GM23248 (cell line): ENCODE data around the gene RAMAC. TPM values are rescaled to one million over a fixed set of nuclear protein-coding genes. Genes with fewer than 3 reads are reported as not detected.
"Not testable (repeated sequence)": the region's sequence is repeated elsewhere in the genome, so short reads cannot be mapped to it uniquely, and the experiment has no call there.

Experiments used
- DNase-seq: peaks from one replicate; pipeline ENCODE4 v3.0.0-alpha.2; 2015
- H2AFZ ChIP-seq: fragments of 200-600 bp; sonication (generic); 2 replicates; pipeline ENCODE4 v1.6.1; 2016; ENCODE audit warnings: antibody characterized with exemption
- H3F3A ChIP-seq: fragments of 200-600 bp; sonication (generic); 2 replicates; pipeline ENCODE4 v1.6.1; 2016; ENCODE audit warnings: mild to moderate bottlenecking, antibody characterized with exemption, mixed run types; ENCODE audit not compliant: insufficient read depth
- H3K27ac ChIP-seq: fragments of 200-600 bp; sonication (generic); 2 replicates; pipeline ENCODE4 v1.5.1; 2016; ENCODE audit warnings: mild to moderate bottlenecking
- H3K27me3 ChIP-seq: fragments of 200-600 bp; sonication (generic); replicated peaks from 2 replicates; pipeline ENCODE4 v1.6.1; 2016; ENCODE audit warnings: mild to moderate bottlenecking; ENCODE audit not compliant: insufficient read depth
- H3K36me3 ChIP-seq: fragments of 200-600 bp; sonication (generic); 2 replicates; pipeline ENCODE4 v1.6.1; 2016; ENCODE audit warnings: low read depth, mild to moderate bottlenecking
- H3K4me1 ChIP-seq: fragments of 200-600 bp; sonication (generic); 2 replicates; pipeline ENCODE4 v1.6.1; 2016; ENCODE audit warnings: mild to moderate bottlenecking; ENCODE audit not compliant: insufficient read depth
- H3K4me2 ChIP-seq: fragments of 200-600 bp; sonication (generic); one replicate; pipeline ENCODE4 v1.6.1; 2016; ENCODE audit warnings: mild to moderate bottlenecking; ENCODE audit not compliant: unreplicated experiment
- H3K4me3 ChIP-seq: fragments of 200-600 bp; sonication (generic); 2 replicates; pipeline ENCODE4 v1.5.1; 2016; ENCODE audit warnings: mild to moderate bottlenecking
- H3K79me2 ChIP-seq: fragments of 200-600 bp; sonication (generic); 2 replicates; pipeline ENCODE4 v1.6.1; 2016; ENCODE audit warnings: mild to moderate bottlenecking; ENCODE audit not compliant: insufficient read depth
- H3K9ac ChIP-seq: fragments of 200-600 bp; sonication (generic); 2 replicates; pipeline ENCODE4 v1.6.1; 2016; ENCODE audit warnings: mild to moderate bottlenecking
- H3K9me2 ChIP-seq: fragments of 200-600 bp; sonication (generic); 2 replicates; pipeline ENCODE4 v1.6.1; 2016; ENCODE audit warnings: mixed run types, mild to moderate bottlenecking, moderate library complexity; ENCODE audit not compliant: insufficient read depth
- H3K9me3 ChIP-seq: fragments of 200-600 bp; sonication (generic); one replicate; pipeline ENCODE4 v1.6.1; 2017; ENCODE audit warnings: low read depth
- H4K20me1 ChIP-seq: fragments of 200-600 bp; sonication (generic); 2 replicates; pipeline ENCODE4 v1.6.0; 2016; ENCODE audit not compliant: insufficient read depth
- EZH2 ChIP-seq: fragments of 200-600 bp; sonication (generic); IDR thresholded peaks from 2 replicates; pipeline ENCODE4 v1.6.1; 2018; ENCODE audit warnings: antibody characterized with exemption, mild to moderate bottlenecking; ENCODE audit not compliant: insufficient read depth, poor library complexity, severe bottlenecking
- EZH2phosphoT487 ChIP-seq: fragments of 200-600 bp; sonication (generic); IDR thresholded peaks from 2 replicates; pipeline ENCODE4 v1.6.1; 2018; ENCODE audit warnings: antibody characterized with exemption, moderate library complexity, mild to moderate bottlenecking, low read depth; ENCODE audit not compliant: insufficient read depth
- WGBS, 2 experiments: methylation state at CpG; one replicate each; pipeline ENCODE4 v1.1.6; 2015 to 2017; ENCODE audit warnings: low lambda C conversion rate in 2 of 2, low coverage in 1 of 2; ENCODE audit errors: missing lambda C conversion rate in 2 of 2; 5-methylcytosine and 5-hydroxymethylcytosine counted together
- in situ Hi-C: fragments of 300-500 bp; cut with MboI; formaldehyde crosslinking; loops from 2 replicates; pipeline ENCODE4 v1.15.0; 2020
- polyA plus RNA-seq: library from polyadenylated mRNA; unstranded; fragments of >200 nt; fragmentation: Nextera tagmentation; extraction: Ambion mirVana; gene quantifications from 2 replicates; pipeline ENCODE4 v1.2.1, GENCODE V29; 2016
- total RNA-seq: library from RNA; depleted of rRNA; stranded (reverse); fragments of >200 nt; shearing (Covaris generic); gene quantifications from 2 replicates; pipeline ENCODE4 v1.2.3, GENCODE V29; 2014

Gene RAMAC
- total and polyA plus RNA-seq, 2 experiments from 2014 or later: 23.9 to 40.2 TPM

DNA sequence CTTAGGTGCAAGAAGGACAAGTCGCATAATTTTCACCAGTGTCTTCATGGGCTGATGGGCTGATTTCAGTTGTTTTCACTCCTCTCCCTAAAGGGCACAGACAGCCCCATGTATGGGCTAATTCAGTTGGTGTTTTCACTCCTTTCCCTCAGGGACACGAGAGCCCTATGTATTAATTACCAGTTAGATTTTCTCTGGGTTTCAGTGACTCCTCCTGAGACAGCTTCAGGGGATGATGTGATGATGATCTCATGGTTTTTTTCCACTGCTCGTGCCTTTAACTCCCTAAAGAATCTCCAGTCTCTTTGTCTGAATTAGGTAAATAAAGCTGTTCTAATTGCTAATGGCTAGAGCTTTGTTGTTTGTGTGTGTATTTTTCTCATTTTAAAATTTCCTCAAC, 9.9 kb downstream of the RAMAC start:
- TF ChIP-seq EZH2phosphoT487 (no peak), EZH2 (no peak)
- no peaks in the 10 kb centered on the region for H3K27me3 ChIP-seq
- H3K9me3 ChIP-seq: no peaks in the 10 kb centered on the region
- no peak overlapping the region for H3K9ac ChIP-seq
- 0 out of 2 replicates have a peak, but pooled peaks cover under 1% of the 10 kb centered on the region for H3K36me3 ChIP-seq
- peak; percentile 49 for DNase-seq
- H3K9me2 ChIP-seq: no peaks in the 10 kb centered on the region
- no peaks in the 10 kb centered on the region for H4K20me1 ChIP-seq
- in situ Hi-C loops: no loop called here
- H3K79me2 ChIP-seq: no peaks in the 10 kb centered on the region
- H3K4me3 ChIP-seq: no peak overlapping the region
- no peak overlapping the region for H2AFZ ChIP-seq
- H3K4me2 ChIP-seq: no peak overlapping the region
- no peak overlapping the region for H3K27ac ChIP-seq
- WGBS, 2 experiments: 49 to 59% methylated on average over 3 of the region's 3 CpGs
- H3K4me1 ChIP-seq: 0 out of 2 replicates have a peak, but pooled peaks cover 3% of the 10 kb centered on the region
- 0 out of 2 replicates have a peak, but pooled peaks cover 3% of the 10 kb centered on the region for H3F3A ChIP-seq

DNA sequence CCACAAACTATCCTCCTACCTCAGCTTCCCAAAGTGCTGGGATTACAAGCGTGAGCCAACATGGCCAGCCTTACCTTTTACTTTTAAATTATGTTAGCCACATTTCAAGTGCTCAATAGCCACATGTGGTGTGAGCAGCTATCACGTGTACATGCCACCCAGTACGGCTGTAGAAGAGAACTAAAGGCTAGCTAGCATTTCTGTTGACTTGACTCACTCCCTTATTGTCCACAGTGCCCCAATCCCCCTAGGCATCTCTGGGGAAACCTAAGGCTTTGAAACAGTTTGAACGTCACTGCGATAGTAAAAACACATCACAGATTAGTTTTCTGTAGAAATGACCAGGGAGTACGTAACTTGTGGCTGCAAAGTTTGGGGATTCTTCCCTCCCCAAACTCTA, 13.4 kb downstream of the RAMAC start:
- H3K27me3 ChIP-seq: no peaks in the 10 kb centered on the region
- no peaks in the 10 kb centered on the region for H4K20me1 ChIP-seq
- in situ Hi-C loops: no loop called here
- DNase-seq: peak; percentile 43
- H3K4me1 ChIP-seq: 0 out of 2 replicates have a peak, but pooled peaks cover 3% of the 10 kb centered on the region
- no peak overlapping the region for H3K4me3 ChIP-seq
- peak overlapping the region; percentile 65; the same call in 1 of the 2 replicates for H3K9ac ChIP-seq
- no peak overlapping the region for H3K4me2 ChIP-seq
- 68 to 69% methylated on average over 6 of the region's 6 CpGs for WGBS, 2 experiments
- H3K27ac ChIP-seq: no peak overlapping the region
- no peaks in the 10 kb centered on the region for H3K79me2 ChIP-seq
- TF ChIP-seq EZH2phosphoT487 (no peak), EZH2 (no peak)
- H3K9me2 ChIP-seq: no peaks in the 10 kb centered on the region
- H3K9me3 ChIP-seq: no peaks in the 10 kb centered on the region
- peaks cover under 1% of the 10 kb centered on the region; the same call in 1 of the 2 replicates for H3K36me3 ChIP-seq
- H3F3A ChIP-seq: peaks cover 15% of the 10 kb centered on the region; the same call in 1 of the 2 replicates
- no peak overlapping the region for H2AFZ ChIP-seq

DNA sequence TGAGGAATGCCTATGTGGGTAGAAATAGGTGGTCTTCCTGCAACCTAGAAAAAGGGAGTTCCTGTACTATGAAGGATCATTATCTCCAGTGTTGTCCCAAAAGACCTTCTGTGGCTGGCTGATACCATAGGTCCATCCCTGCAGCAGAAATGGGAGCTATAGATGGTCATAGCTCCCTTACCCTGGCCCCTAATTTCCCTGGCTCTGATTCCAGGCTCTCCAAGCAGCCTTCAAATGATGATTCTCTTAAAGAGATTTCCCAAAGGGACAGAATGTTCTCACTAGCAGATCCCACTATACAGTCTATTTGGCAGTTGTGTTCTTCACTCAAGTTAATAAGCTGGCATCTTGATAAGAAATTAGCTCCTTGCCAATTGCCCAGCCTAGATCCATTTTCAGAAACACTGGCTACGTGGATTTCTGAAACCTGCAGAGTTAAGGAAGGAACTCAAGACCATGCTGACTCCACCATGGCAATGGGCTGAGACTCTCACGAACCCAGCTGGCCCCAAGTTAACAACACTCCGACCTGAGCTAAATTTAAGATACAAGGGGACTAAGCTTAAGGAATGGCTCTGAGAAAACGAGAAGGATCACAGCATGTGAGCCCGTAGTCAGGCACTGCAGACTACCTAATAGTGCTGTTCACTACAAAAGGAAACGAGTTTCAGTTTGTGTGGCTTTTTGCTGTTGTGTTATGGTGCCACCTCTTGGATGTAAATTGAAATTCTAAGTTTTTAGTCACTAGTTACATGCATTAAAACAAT, 14.1 kb downstream of the RAMAC start:
- Histone ChIP-seq H3F3A (peaks cover 19% of the 10 kb centered on the region; the same call in 1 of the 2 replicates), H3K4me3 (peak overlapping the region; percentile 70), H3K27me3 (no peaks in the 10 kb centered on the region), H2AFZ (peak overlapping the region; percentile 66), H3K9me2 (no peaks in the 10 kb centered on the region), H3K36me3 (peaks cover 8% of the 10 kb centered on the region), H3K4me2 (peak overlapping the region; percentile 85), H4K20me1 (no peaks in the 10 kb centered on the region), H3K9me3 (no peaks in the 10 kb centered on the region), H3K4me1 (0 out of 2 replicates have a peak, but pooled peaks cover 3% of the 10 kb centered on the region), H3K9ac (peak overlapping the region; percentile 65), H3K27ac (no peak overlapping the region), H3K79me2 (no peaks in the 10 kb centered on the region)
- no peak for TF ChIP-seq EZH2phosphoT487
- no peak for TF ChIP-seq EZH2
- in situ Hi-C loops: loop anchor here (5.0 to 25.0 kb wide), 2 partner anchors 143 to 463 kb away; partner anchors contain the start of gene RPS17
- 1 to 2% methylated on average over 6 of the region's 6 CpGs for WGBS, 2 experiments
- DNase-seq: peak; percentile 82

- H3K27me3 ChIP-seq, H3K4me1 ChIP-seq, H3K9me2 ChIP-seq, DNase-seq, H3K4me3 ChIP-seq, H3K79me2 ChIP-seq, H2AFZ ChIP-seq, H3K9me3 ChIP-seq, H3K27ac ChIP-seq, H4K20me1 ChIP-seq: not testable (repeated sequence)
- Histone ChIP-seq H3K9ac (peak overlapping the region; percentile 65; the same call in 1 of the 2 replicates), H3K4me2 (peak overlapping the region; percentile 85), H3K36me3 (peaks cover 12% of the 10 kb centered on the region), H3F3A (peaks cover 23% of the 10 kb centered on the region; the same call in 1 of the 2 replicates)
- 65 to 74% methylated on average over 3 of the region's 3 CpGs for WGBS, 2 experiments
- in situ Hi-C loops: loop anchor here (5.0 to 25.0 kb wide), 2 partner anchors 143 to 463 kb away; partner anchors contain the start of gene RPS17
Measured at GRCh38 chr15:83000672-83001031, 14.6 kb downstream of the RAMAC start.
